ENCODE data around the gene MMP17.

MMP17 gene

DNA sequence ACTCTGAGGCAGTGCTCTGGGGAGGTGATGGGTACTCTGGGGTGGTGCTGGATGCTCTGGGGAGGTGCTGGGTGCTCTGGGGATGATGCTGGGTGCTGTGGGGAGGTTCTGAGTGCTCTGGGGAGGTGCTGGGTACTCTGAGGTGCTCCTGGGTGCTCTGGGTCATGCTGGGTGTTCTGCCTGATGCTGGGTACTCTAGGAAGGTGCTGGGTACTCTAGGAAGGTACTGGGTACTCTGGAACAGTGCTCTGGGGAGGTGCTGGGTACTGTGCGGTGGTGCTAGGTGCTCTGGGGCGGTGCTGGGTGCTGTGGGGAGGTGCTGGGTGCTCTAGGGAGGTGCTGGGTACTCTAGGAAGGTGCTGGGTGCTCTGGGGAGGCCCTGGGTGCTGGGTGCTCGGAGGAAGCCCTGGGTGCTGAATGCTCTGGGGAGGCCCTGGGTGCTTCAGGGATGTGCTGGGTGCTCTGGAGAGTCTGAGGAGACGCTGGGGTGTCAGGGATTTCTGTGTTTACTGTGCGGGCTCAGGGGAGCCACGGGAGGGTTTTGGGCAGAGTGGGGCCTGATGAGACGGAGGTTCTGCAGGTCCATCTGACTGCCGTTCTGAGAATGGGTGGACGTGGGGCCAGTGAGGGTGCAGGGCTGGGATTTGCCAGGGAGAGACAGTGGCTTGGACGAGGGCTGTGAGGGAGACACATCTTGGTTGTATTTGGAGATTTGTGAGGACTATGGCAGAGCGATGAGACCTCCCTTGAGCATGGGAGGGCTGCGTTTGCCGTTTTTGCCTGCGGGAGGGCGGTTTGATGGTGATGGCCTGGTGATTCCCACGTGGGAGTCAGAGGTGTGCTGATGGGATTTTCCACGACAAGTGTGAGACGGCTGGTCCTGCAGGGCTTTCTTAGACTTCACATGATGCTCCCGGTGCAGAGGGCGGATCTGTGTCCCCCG lies 30.0 kb downstream of the MMP17 start:
- H3K27ac ChIP-seq: no peak overlapping the region
- TF ChIP-seq, protein P1, sequence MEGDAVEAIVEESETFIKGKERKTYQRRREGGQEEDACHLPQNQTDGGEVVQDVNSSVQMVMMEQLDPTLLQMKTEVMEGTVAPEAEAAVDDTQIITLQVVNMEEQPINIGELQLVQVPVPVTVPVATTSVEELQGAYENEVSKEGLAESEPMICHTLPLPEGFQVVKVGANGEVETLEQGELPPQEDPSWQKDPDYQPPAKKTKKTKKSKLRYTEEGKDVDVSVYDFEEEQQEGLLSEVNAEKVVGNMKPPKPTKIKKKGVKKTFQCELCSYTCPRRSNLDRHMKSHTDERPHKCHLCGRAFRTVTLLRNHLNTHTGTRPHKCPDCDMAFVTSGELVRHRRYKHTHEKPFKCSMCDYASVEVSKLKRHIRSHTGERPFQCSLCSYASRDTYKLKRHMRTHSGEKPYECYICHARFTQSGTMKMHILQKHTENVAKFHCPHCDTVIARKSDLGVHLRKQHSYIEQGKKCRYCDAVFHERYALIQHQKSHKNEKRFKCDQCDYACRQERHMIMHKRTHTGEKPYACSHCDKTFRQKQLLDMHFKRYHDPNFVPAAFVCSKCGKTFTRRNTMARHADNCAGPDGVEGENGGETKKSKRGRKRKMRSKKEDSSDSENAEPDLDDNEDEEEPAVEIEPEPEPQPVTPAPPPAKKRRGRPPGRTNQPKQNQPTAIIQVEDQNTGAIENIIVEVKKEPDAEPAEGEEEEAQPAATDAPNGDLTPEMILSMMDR (conservative IDR thresholded peaks at IDR 0.05): no peak

DNA sequence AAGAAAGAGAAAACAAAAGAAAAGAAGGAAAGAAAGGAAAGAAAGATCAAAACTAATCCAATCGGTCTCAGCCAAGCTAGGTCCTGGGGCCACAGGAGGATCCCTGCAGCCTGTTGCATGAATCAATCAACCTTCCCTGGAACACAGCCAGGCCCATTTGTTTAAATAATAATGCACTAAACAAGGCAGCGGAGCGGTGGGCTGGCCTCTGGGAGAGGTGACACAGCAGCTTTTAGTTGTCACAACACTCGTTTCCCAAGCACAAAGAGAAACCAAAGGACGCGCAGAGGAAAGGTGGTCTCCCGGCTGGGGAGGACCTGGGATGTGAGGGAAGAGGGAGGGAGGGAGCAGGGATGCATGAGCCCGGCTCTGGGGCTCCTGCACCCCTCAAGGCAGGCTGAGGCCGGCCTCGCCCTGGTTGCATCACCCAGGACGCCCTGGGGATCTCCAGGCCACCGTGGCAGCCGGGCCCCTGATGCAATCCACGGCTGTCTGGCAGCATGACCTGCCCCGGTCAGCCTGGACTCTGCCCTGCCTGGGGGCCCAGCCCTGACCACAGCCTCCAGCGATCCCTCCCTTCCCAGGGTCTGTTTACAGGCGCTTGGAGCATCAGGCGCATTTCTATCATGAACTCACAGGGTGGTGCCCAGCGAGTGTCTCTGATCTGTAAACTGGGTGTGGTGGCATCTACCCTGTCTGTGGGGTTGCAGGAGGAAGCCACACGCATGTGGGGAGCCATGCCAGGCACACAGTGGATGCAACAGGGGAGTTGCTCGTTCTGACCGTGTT lies 32.5 kb downstream of the MMP17 start:
- no peak overlapping the region for H3K27ac ChIP-seq
- TF ChIP-seq, protein P1 (conservative IDR thresholded peaks at IDR 0.05): no peak

DNA sequence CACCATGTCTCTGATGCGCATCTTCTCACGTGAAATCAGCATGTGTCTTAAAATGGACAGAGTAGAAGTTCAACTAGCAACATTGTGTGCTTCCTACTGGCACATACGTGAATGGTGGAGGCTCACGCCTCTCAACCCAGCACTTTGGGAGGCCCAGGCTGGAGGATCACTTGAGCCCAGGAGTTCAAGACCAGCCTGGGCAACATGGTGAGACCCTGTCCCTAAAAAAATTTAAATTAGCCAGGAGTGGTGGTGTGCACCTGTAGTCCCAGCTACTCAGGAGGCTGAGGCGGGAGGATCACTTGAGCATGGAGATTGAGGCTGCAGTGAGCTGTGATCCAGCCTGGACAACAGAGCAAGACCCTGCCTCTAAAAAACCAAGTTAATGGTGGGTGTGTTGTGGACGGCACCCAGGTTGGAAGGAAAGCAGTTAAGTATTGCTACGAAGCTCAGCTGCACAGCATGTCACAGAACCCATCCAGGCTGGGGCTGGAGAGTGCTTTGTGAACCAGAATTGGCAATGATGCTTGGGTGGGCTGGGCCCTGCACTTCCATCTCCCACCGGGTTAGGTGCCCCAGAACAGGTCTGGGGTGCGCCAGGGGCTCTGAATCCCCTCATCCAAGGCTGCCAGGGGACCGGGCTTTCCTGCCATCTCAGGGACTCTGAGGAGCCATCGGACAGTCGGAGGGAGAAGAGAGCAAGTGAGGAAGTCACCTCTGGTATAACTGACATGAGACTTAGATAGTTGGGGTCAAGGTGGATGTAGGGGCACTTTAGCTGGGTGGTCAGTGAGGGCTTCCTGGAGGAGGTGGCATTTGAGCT lies 33.3 kb downstream of the MMP17 start:
- no peak overlapping the region for H3K27ac ChIP-seq
- TF ChIP-seq, protein P1 (conservative IDR thresholded peaks at IDR 0.05): no peak

DNA sequence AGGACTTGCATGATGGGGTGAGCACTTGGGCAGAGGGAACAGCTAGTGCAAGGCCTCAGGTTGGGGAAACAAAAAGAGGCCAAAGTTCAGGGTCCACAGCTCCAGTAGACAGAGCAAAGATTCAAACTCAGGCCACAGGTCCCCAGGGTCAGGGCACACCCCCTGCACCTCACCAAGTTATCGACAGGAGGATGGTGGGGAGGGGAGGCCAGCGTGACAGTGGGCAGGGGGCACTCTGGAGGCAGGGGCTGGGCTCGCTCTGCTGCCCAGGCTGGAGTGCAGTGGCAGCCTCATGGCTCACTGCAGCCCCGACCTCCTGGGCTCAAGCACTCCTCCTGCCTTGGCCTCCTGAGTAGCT lies 33.9 kb downstream of the MMP17 start:
- TF ChIP-seq, protein P1 (conservative IDR thresholded peaks at IDR 0.05): no peak
- no peak overlapping the region for H3K27ac ChIP-seq

DNA sequence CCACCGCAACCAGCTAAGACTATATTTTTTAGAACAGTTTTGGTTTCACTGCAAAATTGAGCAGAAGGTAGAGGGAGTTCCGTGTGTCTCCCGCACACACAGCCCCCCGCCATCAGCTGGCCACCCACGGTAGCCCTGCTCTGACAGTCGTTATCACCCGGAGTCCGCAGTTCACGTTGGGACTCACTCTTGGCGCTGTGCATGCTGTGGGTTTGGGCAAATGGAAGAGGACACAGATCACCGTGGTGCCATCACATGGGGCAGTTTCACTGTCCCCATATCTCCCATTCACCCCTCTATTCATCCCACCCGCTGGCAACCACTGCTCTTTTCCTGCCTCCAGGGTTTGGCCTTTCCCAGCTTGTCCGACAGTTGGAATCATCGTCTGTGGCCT lies 34.4 kb downstream of the MMP17 start:
- TF ChIP-seq, protein P1 (conservative IDR thresholded peaks at IDR 0.05): no peak
- no peak overlapping the region for H3K27ac ChIP-seq

DNA sequence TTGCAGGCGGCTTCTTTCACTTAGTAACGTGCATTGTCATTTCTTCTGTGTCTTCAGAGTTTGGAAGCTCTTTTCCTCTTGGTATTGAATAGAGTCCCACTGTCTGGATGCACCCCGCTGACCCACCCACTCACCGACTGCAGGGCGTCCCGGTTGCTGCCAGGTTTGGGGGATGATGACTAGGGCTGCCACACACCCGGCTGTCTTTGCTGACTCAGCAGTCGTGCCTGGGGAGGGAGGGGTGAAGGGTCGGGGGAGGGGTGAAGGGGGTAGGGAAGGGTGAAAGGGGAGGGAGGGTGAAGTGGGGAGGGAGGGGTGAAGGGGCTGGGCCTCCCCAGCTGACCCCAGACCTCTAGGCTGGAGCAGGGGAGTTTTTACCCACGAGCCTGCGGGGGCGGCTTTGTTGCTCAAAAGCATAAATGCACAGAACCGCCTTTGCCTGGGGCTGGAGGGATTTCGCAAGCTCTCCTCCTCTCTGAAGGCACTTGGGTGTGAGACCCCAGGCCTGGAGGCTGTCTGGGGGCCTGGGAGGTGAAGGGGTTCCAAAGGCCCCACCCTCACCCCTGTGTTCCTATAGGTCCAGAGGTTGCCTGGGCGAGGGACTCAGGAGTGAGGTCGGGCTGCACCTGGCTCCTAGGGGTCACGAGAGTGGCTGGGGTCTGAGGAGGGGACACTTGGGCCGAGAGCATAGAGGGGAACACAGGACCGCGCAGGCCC lies 35.0 kb downstream of the MMP17 start:
- H3K27ac ChIP-seq: no peak overlapping the region
- TF ChIP-seq, protein P1 (conservative IDR thresholded peaks at IDR 0.05): no peak
